ENCODE measurements around the gene PRKAG2.

The PRKAG2 gene

DNA sequence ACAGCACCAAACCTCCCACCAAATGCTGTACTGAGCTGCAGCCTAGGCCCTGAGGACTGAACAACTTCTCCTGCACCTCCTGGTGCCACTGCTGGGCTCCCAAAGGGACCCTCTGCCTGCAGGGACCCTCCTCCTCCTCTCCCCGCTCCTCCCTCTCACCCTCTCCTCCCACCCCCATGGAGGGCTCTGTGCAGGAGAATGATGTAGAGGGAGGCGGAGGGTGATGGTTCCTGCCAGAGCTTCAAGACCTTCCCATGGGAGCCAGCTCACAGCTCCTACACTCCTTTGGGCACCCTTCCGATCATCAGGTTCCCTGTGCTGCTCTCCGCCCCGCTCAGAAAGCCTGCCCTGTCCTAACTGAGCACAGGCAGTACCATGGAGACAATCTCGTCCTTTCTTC is 97.7 kb downstream of the PRKAG2 start:
- H3K4me1 Mint-ChIP-seq (ENCODE audit: low read depth) = peaks cover 37% of the 10 kb centered on the region
- H3K4me3 Mint-ChIP-seq = no peak overlapping the region
- H3K9me3 Mint-ChIP-seq = no peaks in the 10 kb centered on the region
- no peak overlapping the region for H3K27ac Mint-ChIP-seq
- no peaks in the 10 kb centered on the region for H3K27me3 Mint-ChIP-seq
- intact Hi-C loops (cut with micrococcal nuclease) = no loop called here
- peaks cover 84% of the 10 kb centered on the region for H3K36me3 Mint-ChIP-seq (ENCODE audit: low read depth)

GRCh38 chr7:151777908-151778670 is 98.8 kb downstream of the PRKAG2 start:
- no peaks in the 10 kb centered on the region for H3K27me3 Mint-ChIP-seq
- no peaks in the 10 kb centered on the region for H3K9me3 Mint-ChIP-seq
- intact Hi-C loops (cut with micrococcal nuclease) = no loop called here
- H3K36me3 Mint-ChIP-seq (ENCODE audit: low read depth) = peaks cover 87% of the 10 kb centered on the region
- no peak overlapping the region for H3K27ac Mint-ChIP-seq
- H3K4me3 Mint-ChIP-seq = no peak overlapping the region
- peaks cover 28% of the 10 kb centered on the region for H3K4me1 Mint-ChIP-seq (ENCODE audit: low read depth)

DNA sequence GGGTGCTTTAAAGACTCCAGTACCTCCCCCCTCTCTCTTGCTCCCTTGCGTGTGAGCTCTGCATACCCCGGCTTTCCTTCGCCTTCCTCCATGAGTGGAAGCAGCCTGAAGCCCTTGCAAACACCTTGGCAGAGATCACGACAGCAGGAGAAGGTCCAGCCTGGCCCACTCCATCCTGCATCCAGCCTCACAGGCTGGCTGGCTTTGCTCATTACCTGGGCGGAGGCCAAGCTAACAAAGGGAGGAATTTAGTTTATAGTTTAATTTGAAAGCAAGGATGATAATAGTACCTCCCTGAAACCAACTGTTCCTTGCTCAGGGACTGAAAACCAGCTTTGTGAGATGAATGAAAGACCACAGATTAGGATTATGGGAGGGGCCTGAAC is 99.4 kb downstream of the PRKAG2 start:
- Mint-ChIP-seq H3K9me3 (no peaks in the 10 kb centered on the region), H3K4me1 (ENCODE audit: low read depth) (peaks cover 27% of the 10 kb centered on the region), H3K4me3 (no peak overlapping the region), H3K36me3 (ENCODE audit: low read depth) (peaks cover 93% of the 10 kb centered on the region), H3K27me3 (no peaks in the 10 kb centered on the region), H3K27ac (no peak overlapping the region)
- intact Hi-C loops (cut with micrococcal nuclease) = no loop called here

DNA sequence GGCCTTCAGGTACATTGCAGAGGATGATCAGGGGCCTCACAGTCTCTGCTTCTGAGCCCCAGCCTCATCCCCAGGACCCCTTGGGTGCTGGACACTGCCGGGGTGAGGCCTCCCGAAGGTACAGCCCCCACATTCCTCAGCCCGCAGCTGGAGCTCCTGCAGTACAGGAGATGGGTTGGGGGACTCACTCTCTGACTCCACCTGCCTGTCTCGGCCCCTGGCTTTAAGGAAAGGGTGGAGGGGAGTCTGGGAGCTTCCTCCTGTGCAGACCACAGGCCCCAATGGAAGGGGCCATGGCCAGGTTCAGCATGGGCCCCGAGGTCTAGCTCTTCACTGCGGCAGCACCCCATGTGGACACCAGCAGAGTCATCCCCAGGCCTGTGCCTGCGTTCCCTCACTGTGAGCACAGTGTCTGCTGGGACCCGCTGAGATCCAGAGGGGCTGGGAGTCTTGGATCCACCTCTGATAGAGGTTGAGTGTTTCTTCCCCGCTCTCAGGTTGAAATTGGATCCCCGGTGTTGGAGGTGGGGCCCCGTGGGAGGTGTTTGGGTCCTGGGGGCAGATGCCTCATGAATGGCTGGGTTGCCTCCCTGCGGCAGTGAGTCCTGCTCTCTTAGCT is 99.9 kb downstream of the PRKAG2 start:
- Mint-ChIP-seq H3K9me3 (no peaks in the 10 kb centered on the region), H3K36me3 (ENCODE audit: low read depth) (peaks cover 97% of the 10 kb centered on the region), H3K27me3 (no peaks in the 10 kb centered on the region), H3K27ac (no peak overlapping the region), H3K4me3 (no peak overlapping the region), H3K4me1 (ENCODE audit: low read depth) (peaks cover 26% of the 10 kb centered on the region)
- intact Hi-C loops (cut with micrococcal nuclease) = no loop called here

GRCh38 chr7:151776446-151776845 is 100.5 kb downstream of the PRKAG2 start:
- no peaks in the 10 kb centered on the region for H3K27me3 Mint-ChIP-seq
- intact Hi-C loops (cut with micrococcal nuclease) = no loop called here
- H3K4me3 Mint-ChIP-seq = no peak overlapping the region
- H3K4me1 Mint-ChIP-seq (ENCODE audit: low read depth) = peaks cover 30% of the 10 kb centered on the region
- no peak overlapping the region for H3K27ac Mint-ChIP-seq
- peaks cover 97% of the 10 kb centered on the region for H3K36me3 Mint-ChIP-seq (ENCODE audit: low read depth)
- no peaks in the 10 kb centered on the region for H3K9me3 Mint-ChIP-seq

- Mint-ChIP-seq H3K27ac (no peak overlapping the region), H3K4me1 (ENCODE audit: low read depth) (peaks cover 28% of the 10 kb centered on the region), H3K9me3 (no peaks in the 10 kb centered on the region), H3K36me3 (ENCODE audit: low read depth) (peaks cover 96% of the 10 kb centered on the region), H3K27me3 (no peaks in the 10 kb centered on the region), H3K4me3 (no peak overlapping the region)
- intact Hi-C loops (cut with micrococcal nuclease) = no loop called here
Measured at GRCh38 chr7:151775547-151776443, 101.1 kb downstream of the PRKAG2 start.

DNA sequence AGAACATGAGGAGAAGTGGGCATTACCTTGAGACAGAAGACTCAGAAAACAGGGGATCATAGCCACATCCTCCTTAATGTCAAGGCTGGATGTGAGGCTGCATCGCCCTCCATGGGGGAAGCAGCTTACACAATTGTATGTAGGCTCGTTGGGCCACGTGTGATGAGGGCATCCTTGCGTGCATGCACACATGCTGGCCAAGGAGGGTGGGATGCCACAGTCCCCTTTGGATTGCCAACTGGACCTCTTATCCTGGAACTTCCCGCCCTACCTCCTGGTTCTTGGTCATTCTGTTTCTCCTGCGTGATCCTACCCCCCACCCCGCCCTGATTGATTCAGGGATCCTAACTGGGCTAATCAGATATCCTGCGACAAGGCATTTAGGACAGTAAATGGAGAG is 102.0 kb downstream of the PRKAG2 start:
- intact Hi-C loops (cut with micrococcal nuclease) = no loop called here
- Mint-ChIP-seq H3K27ac (no peak overlapping the region), H3K36me3 (ENCODE audit: low read depth) (peaks cover 96% of the 10 kb centered on the region), H3K27me3 (no peaks in the 10 kb centered on the region), H3K9me3 (no peaks in the 10 kb centered on the region), H3K4me1 (ENCODE audit: low read depth) (peaks cover 30% of the 10 kb centered on the region), H3K4me3 (no peak overlapping the region)

DNA sequence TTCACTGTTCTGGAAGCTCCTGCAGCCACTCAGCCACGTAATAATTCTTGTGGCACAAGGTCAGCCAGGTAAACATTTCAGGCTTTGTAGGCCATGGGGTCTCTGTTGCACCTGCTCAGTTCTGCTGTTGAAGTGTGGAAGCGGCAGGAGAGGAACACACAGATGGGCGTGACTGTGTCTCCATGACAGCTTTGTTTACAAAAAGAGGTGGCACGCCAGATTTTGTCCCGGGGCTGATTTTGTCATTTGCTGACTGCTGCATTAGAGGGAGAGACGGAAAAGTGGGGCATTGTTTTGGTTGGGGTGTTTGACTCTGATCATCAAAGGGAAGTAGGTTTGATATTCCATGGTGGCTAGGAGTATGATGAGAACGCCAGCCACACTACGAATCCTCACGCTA is 103.1 kb downstream of the PRKAG2 start:
- H3K4me3 Mint-ChIP-seq = no peak overlapping the region
- peaks cover 96% of the 10 kb centered on the region for H3K36me3 Mint-ChIP-seq (ENCODE audit: low read depth)
- H3K27me3 Mint-ChIP-seq = no peaks in the 10 kb centered on the region
- peak overlapping the region; percentile 4 for H3K27ac Mint-ChIP-seq
- intact Hi-C loops (cut with micrococcal nuclease) = no loop called here
- peaks cover 29% of the 10 kb centered on the region for H3K4me1 Mint-ChIP-seq (ENCODE audit: low read depth)
- H3K9me3 Mint-ChIP-seq = no peaks in the 10 kb centered on the region

- H3K4me3 Mint-ChIP-seq = no peak overlapping the region
- H3K4me1 Mint-ChIP-seq (ENCODE audit: low read depth) = peaks cover 52% of the 10 kb centered on the region
- peaks cover 87% of the 10 kb centered on the region for H3K36me3 Mint-ChIP-seq (ENCODE audit: low read depth)
- H3K27me3 Mint-ChIP-seq = no peaks in the 10 kb centered on the region
- intact Hi-C loops (cut with micrococcal nuclease) = no loop called here
- no peak overlapping the region for H3K27ac Mint-ChIP-seq
- peaks cover 11% of the 10 kb centered on the region for H3K9me3 Mint-ChIP-seq
Measured at GRCh38 chr7:151770232-151770631, 106.7 kb downstream of the PRKAG2 start.

- Mint-ChIP-seq H3K36me3 (ENCODE audit: low read depth) (peaks cover 87% of the 10 kb centered on the region), H3K4me1 (ENCODE audit: low read depth) (peaks cover 57% of the 10 kb centered on the region), H3K27me3 (no peaks in the 10 kb centered on the region), H3K27ac (no peak overlapping the region), H3K9me3 (peaks cover 17% of the 10 kb centered on the region), H3K4me3 (no peak overlapping the region)
- intact Hi-C loops (cut with micrococcal nuclease) = no loop called here
Measured at GRCh38 chr7:151769188-151769821, 107.6 kb downstream of the PRKAG2 start.

- peaks cover 57% of the 10 kb centered on the region for H3K4me1 Mint-ChIP-seq (ENCODE audit: low read depth)
- peaks cover 87% of the 10 kb centered on the region for H3K36me3 Mint-ChIP-seq (ENCODE audit: low read depth)
- intact Hi-C loops (cut with micrococcal nuclease) = no loop called here
- H3K4me3 Mint-ChIP-seq = no peak overlapping the region
- H3K27ac Mint-ChIP-seq = no peak overlapping the region
- H3K27me3 Mint-ChIP-seq = no peaks in the 10 kb centered on the region
- H3K9me3 Mint-ChIP-seq = peaks cover 17% of the 10 kb centered on the region
Measured at GRCh38 chr7:151768805-151769187, 108.1 kb downstream of the PRKAG2 start.

DNA sequence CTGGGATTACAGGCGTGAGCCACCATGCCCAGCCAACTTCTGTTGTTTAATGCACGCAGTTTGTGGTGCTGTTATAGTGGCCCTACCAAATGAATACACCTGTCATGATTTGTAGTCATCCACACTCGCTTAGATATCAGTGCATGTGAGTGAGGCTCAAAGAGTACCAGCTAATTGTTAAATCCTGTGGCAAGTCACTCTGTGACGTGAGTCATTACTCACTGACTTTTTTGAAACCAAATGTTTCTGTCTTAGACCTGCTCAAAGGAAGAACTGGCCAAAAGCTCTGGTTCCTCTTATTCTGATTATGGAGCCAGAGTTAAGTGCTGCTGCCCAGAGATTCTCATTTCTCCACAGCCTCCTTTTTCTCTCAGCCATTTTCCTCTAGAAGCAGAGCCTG is 109.4 kb downstream of the PRKAG2 start:
- H3K4me3 Mint-ChIP-seq = no peak overlapping the region
- H3K9me3 Mint-ChIP-seq = peaks cover 17% of the 10 kb centered on the region
- intact Hi-C loops (cut with micrococcal nuclease) = no loop called here
- H3K36me3 Mint-ChIP-seq (ENCODE audit: low read depth) = peaks cover 87% of the 10 kb centered on the region
- H3K27me3 Mint-ChIP-seq = no peaks in the 10 kb centered on the region
- H3K4me1 Mint-ChIP-seq (ENCODE audit: low read depth) = peaks cover 59% of the 10 kb centered on the region
- H3K27ac Mint-ChIP-seq = no peak overlapping the region

DNA sequence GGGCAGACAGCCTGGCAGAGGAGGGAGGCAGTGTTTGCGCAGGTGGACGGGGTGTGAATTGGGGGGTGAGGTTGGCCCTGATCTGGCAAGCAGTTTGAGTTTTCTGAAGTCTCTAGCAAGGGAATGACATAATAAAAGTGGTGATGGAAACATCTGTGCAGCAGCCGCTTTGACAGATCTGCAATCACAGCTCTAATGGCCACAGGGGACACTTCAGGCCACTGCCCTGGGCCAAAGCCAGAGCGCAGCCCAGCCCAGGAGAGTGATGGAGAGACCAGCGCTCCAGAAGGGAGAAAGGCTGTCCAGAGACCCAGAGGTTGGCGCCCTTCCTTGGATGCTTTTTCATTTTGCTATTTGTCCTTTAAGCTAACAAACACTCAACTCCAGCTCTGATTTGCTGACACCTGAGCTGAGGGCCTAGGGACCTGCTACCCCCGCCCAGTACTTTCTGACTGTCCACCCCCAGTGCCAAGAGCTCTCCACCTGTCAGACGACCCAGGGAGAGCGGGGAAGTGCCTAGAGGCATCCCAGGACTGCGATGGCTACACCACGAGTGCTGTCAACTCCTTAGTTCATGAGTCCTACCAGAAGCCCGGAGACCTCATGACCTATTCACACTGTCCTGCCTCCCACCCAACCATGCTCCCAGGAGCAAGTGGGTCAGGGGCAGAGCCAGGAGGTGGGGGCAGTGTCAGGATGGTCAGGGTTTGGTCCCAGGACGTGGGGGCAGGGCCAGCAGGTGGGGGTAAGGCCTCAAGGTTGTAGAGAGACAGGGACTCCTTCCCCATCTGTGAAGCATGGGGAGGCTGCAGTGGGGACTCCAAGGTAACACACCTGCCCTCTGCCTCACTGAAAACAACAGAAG is 112.6 kb downstream of the PRKAG2 start:
- Mint-ChIP-seq H3K36me3 (ENCODE audit: low read depth) (peaks cover 58% of the 10 kb centered on the region), H3K4me1 (ENCODE audit: low read depth) (peaks cover 70% of the 10 kb centered on the region), H3K9me3 (peaks cover 17% of the 10 kb centered on the region), H3K4me3 (no peak overlapping the region), H3K27ac (no peak overlapping the region), H3K27me3 (no peaks in the 10 kb centered on the region)
- intact Hi-C loops (cut with micrococcal nuclease) = no loop called here

Measured in dendritic cell treated with granulocyte-macrophage colony-stimulating factor and Interleukin-4, amounts not matched to agents 40 ng/mL and 50 ng/mL, for 4 days (primary cell).